GM06990 (cell line): ENCODE results near the gene KIFBP.
"Not testable (repeated sequence)": the region's sequence is repeated elsewhere in the genome, so short reads cannot be mapped to it uniquely, and the experiment has no call there.

ENCODE experiments used
- DNase-seq: peaks from one replicate; pipeline ENCODE4 v3.0.0-alpha.2; 2011; ENCODE audit not compliant: insufficient read length; ENCODE audit errors: extremely low read depth
- H3K27me3 ChIP-seq: replicated peaks from 2 replicates; pipeline ENCODE4 v1.6.0; 2011; ENCODE audit warnings: low read length; ENCODE audit not compliant: control insufficient read depth, insufficient read depth
- H3K36me3 ChIP-seq: 2 replicates; pipeline ENCODE4 v1.5.1; 2011; ENCODE audit warnings: low read length; ENCODE audit not compliant: control insufficient read depth, insufficient read depth
- H3K4me3 ChIP-seq: replicated peaks from 2 replicates; pipeline ENCODE4 v1.5.1; 2011; ENCODE audit warnings: low read depth, mild to moderate bottlenecking, control low read depth, low read length
- CTCF ChIP-seq: IDR thresholded peaks from 2 replicates; pipeline ENCODE4 v1.5.1; 2011; ENCODE audit warnings: low read length, control low read depth, mild to moderate bottlenecking, inconsistent platforms; ENCODE audit not compliant: insufficient read depth, poor library complexity, severe bottlenecking

The KIFBP gene

GRCh38 chr10:68988530-68989316, at the start of gene KIFBP:
TSS of gene KIFBP (plus strand) at chr10:68988803. CDS start at chr10:68988833, 30 bp downstream.
- Histone ChIP-seq H3K4me3 (peak within 1 kb of the TSS; percentile 83), H3K36me3 (no peaks in the 10 kb centered on the region; the same call in 1 of the 2 replicates), H3K27me3 (no peaks in the 10 kb centered on the region)
- DNase-seq, result peak; percentile 83
- peak; percentile 70 for TF ChIP-seq CTCF

DNA sequence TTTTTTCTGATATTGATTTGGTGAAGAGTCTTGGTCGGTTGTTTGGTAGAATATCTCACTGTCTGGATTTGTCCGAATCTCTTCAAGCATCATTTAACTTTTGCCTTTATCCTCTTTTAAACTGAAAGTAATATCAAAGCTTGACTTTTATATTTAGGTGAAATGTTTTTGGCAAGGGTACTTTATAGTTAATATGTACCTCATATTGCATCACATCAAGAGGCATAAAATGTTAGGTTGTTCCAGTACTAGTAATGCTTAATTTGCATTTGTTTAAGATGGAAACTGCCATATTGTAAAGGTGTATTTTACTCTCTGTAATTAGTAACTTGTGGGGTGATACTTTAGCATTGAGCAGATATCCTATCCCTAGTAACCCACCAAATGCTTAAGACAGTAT, 49.7 kb upstream of the KIFBP start:
- Histone ChIP-seq H3K36me3 (no peaks in the 10 kb centered on the region; the same call in none of the 2 replicates), H3K27me3 (no peaks in the 10 kb centered on the region), H3K4me3 (no peak overlapping the region)
- DNase-seq, result no peak
- no peak for TF ChIP-seq CTCF

GRCh38 chr10:68940917-68941316, 47.7 kb upstream of the KIFBP start:
- not testable (repeated sequence) for DNase-seq, H3K4me3 ChIP-seq, H3K27me3 ChIP-seq, H3K36me3 ChIP-seq

DNA sequence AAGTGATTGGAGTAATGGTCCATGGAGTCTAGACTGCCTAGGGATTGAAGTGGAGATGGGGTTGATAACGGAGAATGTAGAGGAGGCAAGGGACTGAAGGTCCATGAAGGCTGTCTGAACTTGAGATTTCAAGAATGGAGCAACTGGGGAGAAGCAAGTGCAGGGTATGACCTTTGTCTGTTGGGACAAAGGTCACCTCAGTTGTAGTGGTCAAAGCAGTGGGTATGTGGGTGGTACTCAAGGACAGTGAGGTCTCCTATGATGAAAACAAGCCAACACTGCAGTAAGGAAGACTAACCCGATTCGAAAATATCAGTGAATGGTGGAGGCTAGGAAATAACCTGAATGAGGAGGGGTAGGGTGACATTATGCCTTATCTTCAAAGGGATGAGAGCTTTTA, 38.0 kb upstream of the KIFBP start:
- no peak overlapping the region for H3K4me3 ChIP-seq
- peaks cover 7% of the 10 kb centered on the region for H3K36me3 ChIP-seq
- DNase-seq, result no peak
- TF ChIP-seq CTCF, result no peak
- no peaks in the 10 kb centered on the region for H3K27me3 ChIP-seq

GRCh38 chr10:68954904-68955303, 33.7 kb upstream of the KIFBP start:
- Histone ChIP-seq H3K27me3 (no peaks in the 10 kb centered on the region), H3K36me3 (peaks cover 2% of the 10 kb centered on the region), H3K4me3 (peak overlapping the region; percentile 89)
- no peak for TF ChIP-seq CTCF
- DNase-seq, result no peak

- DNase-seq, result no peak
- TF ChIP-seq CTCF, result no peak
- Histone ChIP-seq H3K36me3 (peaks cover 3% of the 10 kb centered on the region), H3K27me3 (no peaks in the 10 kb centered on the region), H3K4me3 (peak overlapping the region; percentile 89)
Observed at GRCh38 chr10:68955355-68955831, 33.2 kb upstream of the KIFBP start.
